HG03521 (cell line): ENCODE data around the gene KREMEN2.

Experiments
- ATAC-seq: cut with Tn5 transposase; IDR thresholded peaks from one replicate; pipeline ENCODE4 v1.9.1; 2021; ENCODE audit warnings: mild to moderate bottlenecking, moderate library complexity; ENCODE audit not compliant: unreplicated experiment

The KREMEN2 gene

DNA sequence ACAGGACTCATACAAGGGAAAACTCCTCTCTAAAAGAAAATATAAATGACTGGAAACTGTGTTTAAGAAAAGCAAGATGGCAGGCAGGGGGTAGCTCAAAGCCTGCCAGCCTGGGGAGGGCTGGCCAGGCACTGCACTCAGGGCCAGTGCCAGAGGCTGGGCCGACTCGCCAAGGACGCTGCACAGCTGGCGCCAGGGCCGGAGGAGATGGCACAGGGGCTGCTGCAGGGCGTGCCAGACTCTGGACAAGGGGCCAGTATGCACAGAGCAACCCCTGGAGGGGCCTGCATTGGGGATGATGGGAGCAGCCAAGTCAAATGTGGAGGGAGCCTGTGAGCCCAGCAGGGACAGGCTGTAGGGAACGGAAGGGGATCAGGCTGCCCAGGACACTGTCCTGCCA is 12.1 kb downstream of the KREMEN2 start:
- ATAC-seq: no peak

DNA sequence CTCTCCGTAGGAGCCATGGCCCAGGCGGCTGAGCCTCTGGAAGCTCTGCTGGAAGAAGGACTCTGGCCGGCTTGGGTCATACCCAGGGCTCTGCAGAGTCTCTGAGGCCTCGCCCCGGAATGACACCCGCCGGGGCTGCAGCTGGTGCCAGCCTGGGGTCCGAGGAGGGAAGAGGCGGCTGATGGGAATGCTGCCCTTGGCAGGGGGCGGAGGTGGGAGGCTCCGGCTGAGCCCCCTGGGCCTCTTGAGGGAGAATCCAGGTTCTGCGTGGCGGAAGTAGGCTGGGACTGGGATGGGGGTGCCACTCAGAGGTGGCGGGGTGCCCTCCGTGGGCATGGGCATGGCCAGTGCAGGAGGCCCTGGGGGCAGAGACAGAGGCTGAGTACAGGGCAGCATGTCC is 12.6 kb downstream of the KREMEN2 start:
- no peak for ATAC-seq

DNA sequence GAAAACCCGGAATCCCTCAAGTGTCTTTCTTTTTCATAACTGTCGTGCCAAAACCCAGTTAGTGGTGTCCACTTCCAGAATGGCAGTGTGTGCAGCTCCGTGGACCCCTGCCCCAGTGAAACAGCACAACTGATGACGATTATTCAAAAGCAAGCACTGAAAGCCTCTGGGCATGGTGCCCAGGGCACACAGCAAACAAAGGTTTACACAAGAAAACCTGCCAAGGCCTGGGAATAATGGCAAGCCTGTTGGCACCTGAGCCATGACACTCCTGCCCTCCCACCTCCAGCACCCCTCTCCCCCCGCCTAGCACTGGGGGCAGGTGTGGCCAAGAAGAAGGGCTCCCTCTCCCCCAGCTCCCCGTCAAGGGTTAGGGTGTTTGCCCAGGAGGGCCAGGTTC is 13.4 kb downstream of the KREMEN2 start:
- no peak for ATAC-seq

DNA sequence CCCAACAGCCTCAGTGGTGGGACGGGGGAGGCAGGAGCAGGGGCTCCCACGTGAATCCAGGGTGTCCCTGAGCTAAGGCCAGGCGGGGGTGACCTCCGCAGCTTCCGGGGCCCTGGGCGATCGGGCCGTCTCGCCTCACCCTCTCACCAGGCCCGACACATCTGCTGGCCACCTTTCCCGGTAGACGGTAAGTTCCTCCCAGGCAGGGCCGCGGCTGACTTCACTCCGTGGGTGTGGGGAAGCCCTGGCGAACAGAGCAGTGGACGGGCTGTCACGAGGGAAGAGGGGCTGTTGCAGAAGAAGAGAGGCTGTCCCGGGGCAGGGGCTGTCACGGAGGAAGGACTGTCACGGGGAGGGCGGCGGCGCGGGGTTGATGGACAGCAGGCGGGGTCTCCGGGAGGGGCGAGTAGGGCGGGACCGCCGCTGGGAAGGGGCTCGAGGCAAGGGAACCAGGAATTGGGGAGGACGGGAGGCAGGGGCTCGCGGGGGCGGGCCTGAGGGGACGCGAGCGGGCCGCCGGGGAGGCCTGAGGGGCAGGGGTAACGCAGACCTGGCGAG is 15.7 kb downstream of the KREMEN2 start:
- ATAC-seq: peak; percentile 15

DNA sequence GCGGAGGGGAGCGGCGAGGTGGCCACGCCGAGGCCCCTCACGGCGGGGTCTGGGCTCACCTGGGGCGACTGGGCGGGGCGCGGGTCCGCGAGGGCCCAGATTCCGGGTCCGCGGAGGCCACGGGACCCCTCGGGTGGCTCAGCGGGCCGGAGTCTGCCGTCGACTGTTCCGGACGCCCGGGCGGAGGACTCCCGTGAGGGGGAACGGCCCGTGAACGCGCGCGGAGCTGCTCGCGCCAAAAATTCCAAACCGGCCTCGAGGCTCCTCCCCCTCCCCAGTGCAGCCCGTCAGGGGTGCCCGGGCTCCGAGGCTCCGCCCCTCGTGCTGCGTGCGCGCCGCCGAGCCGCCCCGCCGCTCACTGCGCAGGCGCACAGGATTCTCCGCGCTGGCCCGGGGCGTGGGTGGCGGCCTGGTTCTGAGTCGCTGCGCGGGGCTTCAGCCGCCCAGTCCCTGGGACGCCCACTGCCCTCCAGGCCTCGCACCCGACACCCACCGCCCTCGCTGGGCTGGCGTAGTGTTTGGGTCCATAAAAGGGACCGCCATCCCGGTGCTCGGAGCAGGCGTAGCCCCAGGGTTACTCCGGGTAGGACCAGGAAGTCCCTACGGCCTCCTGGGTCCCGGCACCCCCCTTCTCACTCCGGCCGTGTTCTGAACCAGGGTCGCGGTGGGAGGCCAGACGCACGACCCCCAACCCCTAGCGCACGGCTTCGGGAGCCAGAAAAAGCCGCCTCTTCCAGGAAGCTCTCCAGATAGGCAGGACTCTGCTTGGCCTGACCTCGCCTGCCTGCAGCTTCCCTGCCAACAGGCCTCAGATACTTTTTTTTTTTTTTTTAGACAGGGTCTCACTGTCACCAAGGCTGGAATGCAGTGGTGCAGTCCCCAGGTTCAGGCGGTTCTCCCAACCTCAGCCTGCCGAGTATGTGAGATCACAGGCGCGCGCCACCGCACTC is 16.4 kb downstream of the KREMEN2 start, which contains the start of gene PKMYT1:
Gene PKMYT1 (minus strand): TSS at position 220 of the 950 bp plus-strand sequence. CDS start 789 bp downstream, outside the sequence.
- peak; percentile 78 for ATAC-seq

DNA sequence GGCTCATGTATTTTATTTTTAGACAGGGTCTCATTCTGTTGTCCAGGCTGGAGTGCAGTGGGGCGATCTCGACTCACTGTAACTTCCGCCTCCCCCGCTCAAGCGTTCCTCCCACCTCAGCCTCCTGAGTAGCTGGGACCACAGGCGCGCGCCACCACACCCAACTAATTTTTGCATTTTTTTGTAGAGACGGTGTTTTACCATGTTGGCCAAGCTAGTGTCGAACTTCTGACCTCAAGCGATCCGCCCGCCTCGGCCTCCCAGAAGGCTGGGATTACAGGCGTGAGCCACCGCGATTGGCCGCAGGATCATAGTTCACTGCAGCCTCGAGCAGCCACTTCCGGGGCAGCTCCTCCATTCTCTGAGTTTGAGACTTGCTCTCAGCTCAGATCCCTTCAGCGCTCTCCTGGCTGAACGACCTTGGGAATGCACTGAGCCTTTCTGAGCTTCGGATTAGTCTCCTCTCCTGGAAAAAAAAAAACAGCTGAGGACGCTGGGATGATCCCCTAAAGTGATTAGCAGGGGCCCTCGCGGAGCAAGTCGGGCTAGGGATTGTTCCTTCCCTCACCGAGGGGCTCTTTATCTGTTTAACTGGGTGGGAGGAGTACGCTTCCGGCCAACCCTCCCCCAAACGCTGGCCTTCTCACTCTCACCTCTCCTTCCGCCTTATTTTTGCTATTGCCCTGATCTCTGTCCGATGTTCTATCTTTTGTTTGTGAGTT is 17.3 kb downstream of the KREMEN2 start:
- ATAC-seq: no peak

DNA sequence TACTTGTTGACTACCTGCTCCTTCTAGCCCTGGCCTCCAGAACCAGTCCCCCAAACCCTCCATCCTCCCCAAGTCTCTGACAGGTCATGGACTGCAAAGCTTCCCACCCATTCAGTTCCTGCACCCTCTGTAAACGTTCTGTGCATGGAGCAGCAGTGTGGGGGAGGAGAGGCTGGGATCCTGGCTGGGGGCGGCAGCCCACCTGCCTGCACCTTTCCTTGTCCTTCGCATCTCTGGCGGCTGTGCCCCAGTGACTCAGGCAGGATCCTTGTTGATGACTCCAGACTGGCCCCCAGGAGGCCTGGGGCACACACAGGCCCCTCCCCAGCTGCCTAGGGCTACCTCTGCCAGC is 17.8 kb downstream of the KREMEN2 start:
- no peak for ATAC-seq

DNA sequence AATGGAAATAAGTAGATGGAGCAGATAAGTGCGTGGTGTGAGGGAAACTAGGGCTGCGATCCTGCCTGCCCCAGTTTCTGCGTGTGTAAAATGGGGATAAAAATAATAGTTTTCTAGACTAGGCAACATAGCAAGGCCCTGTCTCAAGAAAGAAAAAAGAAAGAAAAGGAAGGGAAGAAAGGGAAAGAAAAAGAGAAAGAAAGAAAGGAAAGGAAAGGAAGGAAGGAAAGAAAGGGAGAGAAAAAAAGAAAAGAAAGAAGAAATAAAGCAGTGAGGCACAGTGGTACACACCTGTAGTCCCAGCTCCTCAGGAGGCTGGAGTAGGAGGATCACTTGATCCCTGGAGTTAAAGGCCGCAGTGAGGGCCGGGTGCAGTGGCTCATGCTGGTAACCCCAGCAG is 18.3 kb downstream of the KREMEN2 start:
- ATAC-seq: no peak

DNA sequence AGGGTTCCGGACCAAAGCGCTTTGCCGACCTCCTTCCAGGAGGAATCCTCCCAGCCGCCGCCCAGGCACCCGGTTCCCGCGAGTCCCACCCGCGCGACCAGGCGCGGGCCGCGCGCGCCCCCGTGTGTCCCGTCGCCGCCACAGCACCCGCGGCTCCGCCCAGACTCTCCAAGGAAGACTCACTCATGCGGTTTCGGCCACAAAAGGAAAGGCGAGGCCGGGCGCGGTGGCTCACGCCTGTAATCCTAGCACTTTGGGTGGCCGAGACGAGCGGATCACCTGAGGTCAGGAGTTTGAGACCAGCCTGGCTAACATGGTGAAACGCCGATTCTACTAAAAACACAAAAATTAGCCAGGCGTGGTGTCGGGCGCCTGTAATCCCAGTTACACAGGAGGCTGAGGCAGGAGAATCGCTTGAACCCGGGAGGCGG is 19.6 kb downstream of the KREMEN2 start:
- ATAC-seq: no peak

DNA sequence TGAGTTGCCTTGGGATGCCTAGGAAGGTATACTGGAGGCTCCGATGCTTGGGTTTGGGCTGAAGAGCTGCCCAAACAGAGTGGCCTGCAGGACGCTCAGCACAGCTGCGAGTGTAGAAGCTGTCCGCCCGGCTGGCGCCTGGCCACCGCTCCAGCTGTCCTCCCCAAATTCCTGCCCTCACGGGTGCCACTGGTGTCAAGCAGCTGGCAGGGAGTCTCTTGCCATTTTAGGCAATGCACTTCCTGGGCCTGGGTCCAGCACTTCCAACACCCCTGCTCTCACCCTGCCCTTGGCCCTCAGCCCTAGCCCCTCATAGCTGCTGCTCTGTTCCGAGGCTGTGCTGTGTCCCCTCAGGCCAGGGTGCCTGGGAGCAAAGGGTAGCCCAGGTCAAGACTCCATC is 21.4 kb downstream of the KREMEN2 start:
- ATAC-seq: no peak

DNA sequence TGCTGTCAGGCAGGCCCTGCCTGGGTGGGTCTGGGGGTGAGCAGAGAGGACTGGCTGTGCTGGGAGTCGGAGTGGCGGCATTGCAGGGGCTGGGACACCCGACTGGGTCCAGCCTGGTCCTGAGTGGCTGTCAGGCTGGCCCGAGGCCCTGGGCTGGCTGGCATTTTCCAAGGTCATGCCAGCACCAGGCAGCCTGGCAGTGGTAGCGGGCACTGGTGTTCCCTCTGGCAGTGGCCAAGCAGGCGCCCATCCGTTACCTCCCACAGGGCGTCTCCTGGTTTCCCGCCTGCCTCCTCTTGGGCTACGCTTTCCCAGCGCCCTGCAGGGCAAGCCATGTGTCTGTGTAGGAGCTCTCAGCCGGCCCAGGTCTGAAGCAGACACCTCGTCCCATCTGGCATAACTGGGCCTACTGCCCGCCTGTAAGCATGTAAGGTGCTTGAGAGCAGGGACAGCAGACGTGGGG is 21.8 kb downstream of the KREMEN2 start:
- ATAC-seq: no peak

DNA sequence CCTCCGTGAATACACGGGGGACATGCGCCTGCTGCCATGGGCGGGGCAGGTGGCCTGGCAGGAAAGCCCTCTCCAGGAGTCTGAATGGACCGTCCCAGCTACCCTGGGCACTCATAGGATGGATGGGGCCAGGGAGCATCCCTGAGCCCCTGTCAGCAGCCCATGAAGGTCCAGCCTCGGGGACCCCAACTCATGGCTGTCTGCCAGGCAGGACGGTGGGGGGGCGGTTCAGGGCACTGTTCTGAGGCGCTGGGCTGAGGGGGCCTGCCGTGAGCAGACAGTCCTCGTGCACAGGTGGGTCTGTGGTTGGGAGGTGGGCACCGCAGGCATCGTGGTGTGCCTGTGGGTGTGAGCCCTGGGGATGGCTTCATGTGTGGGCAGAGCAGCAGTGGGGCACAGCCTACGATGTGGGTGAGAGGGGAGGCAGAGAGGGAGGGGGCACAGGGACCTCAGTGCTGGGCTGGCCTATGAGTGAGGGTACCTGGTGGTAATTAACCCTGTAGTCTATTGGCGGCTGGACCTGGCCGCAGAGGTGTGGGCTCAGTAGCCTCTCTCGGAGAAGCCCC is 22.6 kb downstream of the KREMEN2 start:
- no peak for ATAC-seq

DNA sequence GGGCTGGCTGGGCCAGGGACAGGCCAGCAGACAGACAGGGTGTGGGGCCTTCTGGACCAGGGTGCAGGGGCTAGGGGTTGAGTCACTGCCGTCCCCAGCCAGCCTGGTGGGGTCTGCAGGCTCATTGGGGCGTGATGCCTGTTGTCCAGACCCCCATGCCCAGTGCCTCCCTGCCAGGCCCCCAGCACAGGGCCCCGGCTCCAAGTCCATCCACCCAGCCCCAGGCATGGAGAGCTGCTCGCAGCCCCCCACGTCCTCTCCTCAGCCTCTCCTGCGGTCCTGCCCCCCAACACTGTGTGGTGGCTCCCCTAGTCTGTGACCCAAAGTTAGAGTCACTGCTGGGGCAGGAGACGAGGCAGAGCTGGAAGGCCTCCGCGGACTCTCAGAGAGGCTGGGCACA is 23.2 kb downstream of the KREMEN2 start:
- ATAC-seq: no peak

DNA sequence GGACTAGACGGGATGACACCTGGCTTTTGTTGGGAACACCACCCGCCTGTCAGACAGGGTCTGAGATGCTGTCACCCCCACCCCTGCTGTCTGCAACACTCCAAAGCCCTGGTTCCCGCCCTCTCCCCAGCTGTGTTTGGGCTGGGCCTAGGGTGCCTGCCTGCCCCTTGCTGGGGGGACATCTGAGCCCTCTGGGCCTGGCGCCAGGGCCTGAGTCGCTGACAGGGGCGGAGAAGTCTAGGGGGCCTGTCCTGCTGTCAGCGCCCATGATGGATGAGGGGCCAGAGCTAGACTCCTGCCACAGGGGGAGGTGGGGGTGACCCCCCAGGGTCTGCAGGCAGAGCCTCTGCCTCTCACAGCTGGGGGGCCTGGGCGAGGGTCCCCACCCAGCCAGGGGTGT is 23.8 kb downstream of the KREMEN2 start:
- ATAC-seq: no peak

DNA sequence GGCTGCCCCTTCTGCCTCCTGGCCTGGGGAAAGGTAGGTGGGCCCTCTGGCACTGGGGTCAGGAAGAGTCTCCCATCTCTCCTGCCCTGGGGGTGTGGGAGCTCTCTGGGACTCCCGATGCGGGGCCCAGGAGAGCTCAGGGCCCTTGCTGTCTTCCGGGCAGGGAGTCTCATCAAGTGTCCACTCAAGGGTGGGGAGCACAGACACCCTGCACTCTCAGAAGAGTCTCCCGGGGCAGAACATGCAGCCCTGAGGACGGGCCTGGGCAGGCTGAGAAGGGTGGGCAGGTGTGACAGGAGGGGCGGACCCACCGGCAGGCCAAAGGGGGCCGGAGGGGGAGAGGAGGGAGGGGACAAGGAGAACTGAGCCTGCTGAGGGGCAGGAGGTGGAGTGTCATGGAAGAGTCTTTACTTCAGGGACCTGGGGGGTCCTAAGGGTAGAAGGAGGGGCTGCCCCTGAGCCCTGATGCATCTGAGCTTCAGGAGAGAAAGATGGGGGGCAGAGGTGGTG is 24.6 kb downstream of the KREMEN2 start:
- no peak for ATAC-seq

DNA sequence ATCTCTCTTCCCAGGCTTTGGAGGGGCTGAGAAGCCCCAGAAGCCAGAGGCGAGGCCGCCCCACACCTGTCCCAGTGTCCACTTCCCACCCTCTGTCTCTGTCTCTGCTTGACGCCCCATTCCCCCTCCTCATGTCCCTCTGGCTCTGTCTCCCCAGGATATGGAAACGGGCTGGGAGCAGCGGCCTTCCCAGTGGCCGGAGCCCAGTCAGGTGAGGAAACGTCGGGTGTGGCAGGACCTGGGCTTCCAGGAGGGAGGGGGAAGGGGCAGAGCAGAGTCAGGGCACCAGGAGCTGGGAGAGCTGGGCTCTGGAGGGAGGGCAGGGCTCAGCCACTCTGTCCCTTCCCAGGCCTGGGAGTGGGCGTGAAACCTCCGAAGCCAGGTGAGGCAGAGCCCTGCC is 26.8 kb downstream of the KREMEN2 start:
- ATAC-seq: no peak

DNA sequence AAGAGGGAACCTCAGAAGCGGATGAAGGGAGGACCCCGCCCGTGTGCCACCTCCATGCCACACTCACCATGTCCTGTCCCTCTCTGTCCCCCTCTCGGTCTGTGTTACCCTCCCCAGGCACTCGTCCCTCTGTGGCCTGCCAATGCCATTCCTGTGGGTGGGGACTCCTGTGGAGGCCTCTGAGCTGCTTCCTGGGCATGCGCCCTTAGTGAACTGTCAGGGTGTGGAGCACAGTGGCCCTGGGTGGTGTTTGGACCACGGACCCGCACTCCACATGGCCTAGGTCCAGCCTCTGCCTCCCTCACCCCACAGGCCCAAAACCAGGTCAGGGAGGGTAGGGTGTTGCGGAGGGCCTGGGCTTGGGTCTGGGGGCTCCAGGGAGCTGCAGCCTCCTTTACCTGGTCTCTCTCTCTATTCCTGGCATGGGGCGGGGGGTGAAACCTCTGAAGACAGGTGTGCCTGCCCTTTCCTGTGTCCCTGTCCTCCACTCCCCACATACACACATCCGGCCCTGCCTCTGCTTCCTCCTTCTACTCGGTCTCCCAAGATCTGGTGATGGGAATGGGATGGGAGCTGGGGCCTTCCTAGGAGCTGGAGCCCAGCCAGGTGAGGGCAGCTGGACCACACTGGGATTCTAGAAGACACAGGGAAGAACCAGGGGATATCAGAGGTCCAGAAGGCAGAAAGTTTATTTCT is 27.6 kb downstream of the KREMEN2 start:
- no peak for ATAC-seq

DNA sequence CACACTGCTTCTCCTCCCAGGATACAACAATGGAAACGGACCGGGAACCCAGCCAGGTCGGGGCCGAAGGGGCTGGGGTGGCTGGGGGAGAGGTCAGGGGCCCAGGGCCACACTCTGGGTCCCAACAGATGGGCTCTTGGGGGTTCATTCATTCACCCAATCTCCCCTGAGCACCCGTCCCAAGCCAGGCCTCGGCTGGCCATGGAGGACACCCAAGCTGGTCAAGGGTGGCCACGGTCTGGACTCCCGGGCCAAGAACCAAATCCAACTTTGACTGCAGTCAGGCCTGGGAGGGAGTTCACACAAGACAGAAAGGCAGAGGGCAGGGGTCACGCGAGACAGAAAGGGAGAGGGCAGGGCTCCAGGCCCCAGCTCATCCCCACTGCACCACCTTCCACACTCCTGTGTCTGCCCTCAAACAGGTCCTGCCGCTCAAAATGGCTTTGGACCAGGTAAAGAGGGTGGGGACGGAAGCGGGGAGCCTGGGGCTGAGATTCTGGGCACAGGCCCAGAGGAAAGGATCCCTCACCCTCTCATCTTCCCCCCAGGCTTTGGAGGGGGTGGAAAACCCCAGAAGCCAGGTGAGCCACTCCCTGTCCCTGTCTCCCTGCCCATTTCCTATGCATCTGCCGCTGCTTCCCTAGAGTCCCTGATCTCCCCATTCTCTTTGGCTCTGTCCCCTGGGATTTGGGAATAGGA is 28.5 kb downstream of the KREMEN2 start:
- no peak for ATAC-seq

DNA sequence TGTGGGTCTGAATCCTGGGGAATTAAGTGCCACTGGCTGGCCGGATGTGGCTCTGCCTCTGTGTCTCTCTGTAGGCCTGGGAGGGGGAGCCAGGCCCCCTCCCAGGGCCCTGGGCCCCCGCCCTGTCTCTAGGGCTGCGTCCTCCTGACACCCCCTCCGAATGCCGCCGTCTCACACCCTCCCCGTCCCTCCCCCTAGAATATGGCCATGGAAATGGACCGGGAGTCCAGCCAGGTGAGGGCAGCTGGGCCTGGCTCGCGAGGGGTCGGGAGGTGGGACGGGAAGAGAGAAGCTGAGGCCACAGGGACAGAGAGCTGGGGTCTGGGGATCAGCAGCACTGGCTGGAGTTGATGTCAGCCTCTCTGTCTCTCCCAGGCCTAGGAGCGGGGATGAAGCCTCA is 32.2 kb downstream of the KREMEN2 start:
- ATAC-seq: no peak

DNA sequence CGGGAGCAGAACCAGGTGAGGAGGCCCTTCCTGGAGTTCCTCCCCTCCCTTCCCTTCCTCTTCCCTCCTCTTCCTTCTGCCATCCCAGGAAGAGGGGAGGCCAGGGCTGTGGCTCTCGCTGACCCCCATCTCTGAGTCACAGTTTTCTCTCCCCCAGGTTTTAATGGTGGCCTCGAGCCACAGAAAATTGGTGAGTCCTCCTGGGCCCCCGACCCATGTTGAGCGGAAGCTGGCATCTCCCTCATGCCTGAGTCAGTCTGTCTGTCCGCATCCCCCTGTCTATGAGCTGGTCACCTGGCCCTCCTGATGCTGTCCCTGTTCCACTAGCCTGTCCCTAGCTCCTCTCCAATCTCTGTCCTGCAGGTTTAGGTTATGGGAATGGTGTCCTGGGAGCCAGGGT is 35.9 kb downstream of the KREMEN2 start:
- no peak for ATAC-seq
